Activated CD4-positive, alpha-beta T cell treated with anti-CD3 and anti-CD28 coated beads, Interleukin-10, Interleukin-2, amounts not matched to agents 100 ng/mL and 50 ng/mL, durations not matched to agents 16 hours and 8 hours (primary cell): ENCODE measurements around the gene ZSCAN22.
"Not testable (repeated sequence)": the region's sequence is repeated elsewhere in the genome, so short reads cannot be mapped to it uniquely, and the experiment has no call there.

Experiments used
- DNase-seq: peaks from one replicate; pipeline ENCODE4 v3.0.0-alpha.2; 2020

The ZSCAN22 gene

DNA sequence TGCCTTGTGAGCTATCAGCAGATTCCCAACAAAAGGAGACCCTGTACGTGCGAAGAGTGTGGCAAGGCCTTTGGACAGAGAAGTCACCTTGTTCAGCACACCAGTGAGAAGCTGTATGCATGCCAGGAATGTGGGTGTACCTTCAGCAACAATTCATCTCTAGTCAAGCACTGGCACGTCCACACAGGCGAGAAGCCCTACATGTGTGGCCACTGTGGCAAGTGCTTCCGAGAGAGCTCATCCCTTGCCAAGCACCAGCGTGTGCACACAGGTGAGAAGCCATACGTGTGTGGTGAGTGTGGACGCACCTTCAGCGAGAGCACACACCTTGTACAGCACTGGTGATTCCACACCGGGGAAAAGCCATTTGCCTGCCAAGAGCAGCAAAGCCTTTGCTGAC is 7.6 kb upstream of the ZSCAN22 start:
- DNase-seq = no peak

DNA sequence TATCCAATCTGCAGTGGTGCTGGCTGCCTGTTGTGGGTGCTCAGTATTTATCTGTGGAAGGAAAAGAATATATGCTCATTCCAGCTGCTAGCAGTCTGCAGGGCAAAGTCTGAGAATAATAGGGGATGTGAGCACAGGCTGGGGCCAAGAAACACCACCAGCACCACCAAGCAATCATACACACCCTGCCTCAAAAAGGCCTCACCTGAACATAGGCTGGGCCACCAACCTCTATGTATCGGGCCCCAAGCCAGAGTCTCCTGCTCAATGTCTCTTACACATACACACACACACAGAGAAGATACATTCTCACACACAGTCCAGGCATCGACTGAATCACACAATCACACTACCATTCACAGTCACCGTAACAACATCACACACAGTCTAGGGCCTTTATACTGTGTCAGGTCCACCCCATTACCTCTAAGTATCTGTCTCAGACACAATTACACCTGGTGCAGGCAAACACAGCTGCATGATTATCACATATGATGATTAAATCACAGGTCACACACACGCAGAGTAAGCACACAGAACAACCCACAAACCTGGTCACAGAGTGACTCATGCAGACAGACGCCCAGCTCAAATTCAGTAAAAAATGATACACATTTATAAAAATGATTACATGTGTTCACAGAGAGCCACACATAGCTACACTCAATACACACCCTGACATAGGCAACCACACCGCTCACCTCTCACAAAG is 1.3 kb upstream of the ZSCAN22 start:
- no peak for DNase-seq

DNA sequence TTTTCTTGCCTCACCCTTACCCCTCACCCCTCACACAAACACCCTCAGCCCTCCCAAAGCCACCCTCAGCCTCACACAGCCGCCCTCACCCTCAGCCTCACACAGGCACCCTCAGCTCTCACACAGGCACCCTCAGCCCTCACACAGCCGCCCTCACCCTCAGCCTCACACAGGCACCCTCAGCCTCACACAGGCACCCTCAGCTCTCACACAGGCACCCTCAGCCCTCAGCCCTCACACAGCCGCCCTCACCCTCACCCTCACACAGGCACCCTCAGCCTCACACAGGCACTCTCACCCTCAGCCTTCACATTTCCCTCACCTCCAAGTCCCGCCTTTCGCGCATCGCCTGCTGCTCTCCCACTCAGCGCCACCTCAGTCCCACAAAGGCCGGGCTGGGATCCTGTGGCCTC is 287 bp upstream of the ZSCAN22 start:
- no peak for DNase-seq

DNA sequence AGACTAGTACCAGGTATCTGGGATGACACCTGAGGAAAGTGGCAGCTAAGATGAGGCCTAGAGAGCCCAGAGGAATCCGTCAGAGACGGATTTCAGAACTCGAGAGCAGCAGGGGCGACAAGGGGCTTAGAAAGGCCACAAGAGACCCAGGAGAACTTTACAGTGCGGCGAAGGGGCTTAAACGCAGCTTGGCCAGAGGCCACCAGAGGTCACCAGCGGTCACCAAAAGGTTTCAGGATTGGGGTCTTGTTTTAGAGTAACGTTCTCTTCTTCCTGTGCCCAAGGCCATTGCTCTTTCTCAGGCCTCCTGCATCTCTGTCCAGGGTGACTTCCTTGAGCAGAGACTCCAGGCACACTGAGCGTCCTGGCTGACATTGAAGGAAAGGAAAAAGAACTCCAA is 2.2 kb downstream of the ZSCAN22 start:
- peak; percentile 27 for DNase-seq

DNA sequence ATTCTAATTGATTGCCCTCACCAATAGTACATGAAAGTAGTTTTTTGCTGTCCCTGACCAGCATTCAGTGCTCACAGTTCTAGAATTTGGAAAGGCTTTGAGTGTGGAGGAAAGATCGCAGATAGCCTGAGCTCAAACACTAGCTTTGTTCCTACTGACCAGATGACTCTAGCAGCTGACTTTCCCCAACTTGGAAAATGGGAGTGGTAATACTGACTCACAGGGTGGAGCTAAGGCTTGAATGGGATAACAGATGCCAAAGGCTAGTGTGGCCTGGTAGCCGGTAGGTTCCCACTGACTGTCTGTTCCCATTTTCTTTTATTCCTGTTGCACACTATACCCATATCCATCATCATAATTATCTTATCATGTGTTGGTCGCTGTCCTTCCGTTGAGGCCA is 3.7 kb downstream of the ZSCAN22 start:
- no peak for DNase-seq

DNA sequence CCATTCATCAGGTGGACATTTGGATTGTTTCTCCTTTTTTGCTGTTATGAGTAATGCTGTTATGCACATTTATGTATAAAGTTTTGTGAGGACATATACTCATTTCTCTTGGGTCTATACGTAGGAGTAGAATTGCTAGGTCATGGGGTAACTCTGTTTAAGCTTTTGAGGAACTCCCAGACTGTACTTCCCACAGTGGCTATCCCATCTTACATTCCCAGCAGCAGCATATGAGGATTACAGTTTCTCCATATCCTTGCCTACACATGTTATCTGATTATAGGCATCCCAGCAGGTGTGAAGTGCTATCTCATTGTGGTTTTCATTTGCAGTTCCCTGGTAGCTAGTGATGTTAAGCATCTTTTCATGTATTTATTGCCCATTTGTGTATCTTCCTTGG is 5.9 kb downstream of the ZSCAN22 start:
- no peak for DNase-seq

DNA sequence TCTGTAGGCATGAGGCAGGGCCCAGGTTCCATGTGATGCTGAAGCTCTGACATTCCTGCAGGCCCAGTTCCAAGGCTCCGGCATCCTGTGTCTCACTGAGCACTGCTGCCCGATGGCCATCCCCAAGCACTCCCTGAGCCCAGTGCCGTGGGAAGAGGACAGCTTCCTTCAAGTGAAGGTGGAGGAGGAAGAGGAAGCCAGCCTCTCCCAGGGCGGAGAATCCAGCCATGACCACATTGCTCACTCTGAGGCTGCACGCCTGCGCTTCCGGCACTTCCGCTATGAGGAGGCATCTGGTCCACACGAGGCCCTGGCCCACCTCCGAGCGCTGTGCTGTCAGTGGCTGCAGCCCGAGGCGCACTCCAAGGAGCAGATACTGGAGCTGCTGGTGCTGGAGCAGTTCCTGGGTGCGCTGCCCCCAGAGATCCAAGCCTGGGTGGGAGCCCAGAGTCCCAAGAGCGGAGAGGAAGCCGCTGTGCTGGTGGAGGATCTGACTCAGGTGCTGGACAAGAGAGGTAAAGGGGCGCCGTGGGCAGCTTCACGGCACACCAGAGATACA is 8.0 kb downstream of the ZSCAN22 start:
- DNase-seq = no peak

DNA sequence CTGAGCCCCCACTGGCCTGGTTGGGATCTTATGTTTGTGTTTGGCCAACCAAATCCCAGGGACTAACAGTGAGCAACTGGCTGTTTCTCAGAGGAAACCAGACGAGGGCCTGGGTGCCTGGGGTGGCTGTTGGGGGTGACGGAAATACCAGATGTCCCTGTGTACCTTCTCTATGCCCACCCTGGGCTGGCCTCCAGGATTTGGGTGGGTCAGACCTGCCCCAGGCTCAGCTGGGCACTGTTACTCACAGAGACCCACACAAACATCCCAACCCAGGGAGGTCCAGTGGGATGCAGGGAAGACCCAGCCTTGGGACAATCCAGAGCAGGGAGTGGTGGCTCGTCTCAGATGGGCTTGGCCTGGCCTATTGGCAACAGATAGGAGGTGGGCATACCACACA is 8.8 kb downstream of the ZSCAN22 start:
- no peak for DNase-seq

DNA sequence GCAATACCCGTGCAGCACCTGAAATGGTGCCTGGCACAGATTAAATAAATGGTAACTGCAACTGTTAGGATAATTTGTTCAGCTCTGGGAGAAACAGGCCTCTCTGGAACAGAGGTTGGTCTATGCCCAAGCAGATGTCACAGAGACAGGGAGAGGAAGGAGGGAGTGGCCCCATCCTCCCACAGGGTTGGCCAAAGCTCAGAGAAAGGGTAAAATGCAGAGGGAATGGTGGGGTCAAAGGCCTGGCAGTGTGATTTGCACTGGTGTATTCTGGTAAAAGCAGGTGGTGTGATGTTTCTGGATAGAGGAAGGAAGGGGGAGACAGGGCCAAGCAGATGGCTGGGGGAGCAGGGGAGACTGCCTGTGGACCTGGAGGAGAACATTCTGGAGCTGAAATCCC is 9.4 kb downstream of the ZSCAN22 start:
- no peak for DNase-seq

DNA sequence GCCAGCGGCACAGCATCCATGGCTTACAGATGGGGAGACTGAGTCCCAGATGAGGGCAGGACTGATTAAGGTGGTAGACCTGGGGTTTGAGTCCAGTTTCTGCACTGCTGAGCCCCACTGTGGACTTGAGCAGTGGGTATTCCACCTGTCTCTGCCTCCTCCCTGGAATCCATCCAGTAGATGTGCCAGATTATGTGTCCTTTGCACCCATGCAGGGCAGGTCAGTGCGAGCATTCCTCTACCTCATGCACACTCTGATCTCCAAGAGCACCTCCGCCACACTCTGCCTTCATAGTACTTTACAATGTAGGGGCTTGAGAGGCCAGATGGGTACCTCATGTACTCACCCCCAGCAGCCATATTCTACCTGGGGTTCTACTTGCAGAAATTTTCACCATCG is 10.0 kb downstream of the ZSCAN22 start:
- DNase-seq = no peak

DNA sequence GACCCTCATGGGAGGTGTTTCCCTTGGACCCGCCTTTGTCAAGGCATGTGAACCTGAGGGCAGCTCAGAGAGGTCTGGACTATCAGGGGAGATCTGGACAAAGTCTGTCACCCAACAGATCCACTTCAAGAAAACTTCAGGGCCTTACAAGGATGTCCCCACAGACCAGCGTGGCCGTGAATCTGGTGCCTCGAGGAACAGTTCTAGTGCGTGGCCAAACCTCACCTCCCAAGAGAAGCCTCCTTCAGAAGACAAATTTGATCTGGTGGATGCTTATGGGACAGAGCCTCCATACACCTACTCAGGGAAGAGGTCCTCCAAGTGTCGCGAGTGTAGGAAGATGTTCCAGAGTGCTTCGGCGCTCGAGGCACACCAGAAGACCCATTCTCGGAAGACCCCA is 11.5 kb downstream of the ZSCAN22 start:
- no peak for DNase-seq

DNA sequence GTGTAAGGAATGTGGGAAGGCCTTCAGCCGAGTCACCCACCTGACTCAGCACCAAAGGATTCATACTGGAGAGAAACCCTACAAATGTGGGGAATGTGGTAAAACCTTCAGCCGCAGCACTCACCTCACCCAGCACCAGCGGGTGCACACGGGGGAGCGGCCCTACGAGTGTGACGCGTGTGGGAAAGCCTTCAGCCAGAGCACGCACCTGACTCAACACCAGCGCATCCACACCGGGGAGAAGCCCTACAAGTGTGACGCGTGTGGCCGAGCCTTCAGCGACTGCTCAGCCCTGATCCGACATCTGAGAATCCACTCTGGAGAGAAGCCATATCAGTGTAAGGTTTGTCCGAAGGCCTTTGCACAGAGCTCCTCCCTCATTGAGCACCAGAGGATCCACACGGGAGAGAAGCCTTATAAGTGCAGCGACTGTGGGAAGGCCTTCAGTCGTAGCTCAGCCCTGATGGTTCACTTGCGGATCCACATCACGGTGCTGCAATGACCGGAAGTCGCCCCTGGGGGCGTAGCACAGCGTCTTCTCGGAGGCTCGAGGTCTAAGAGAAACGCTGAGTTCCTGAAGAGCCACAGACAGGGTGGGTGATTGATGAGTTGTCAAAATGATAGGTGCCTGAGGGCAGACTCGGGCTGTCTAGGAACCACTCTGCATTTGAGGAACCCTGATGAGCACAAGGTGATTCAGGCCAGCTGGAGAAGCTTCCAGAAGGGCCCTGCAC is 12.2 kb downstream of the ZSCAN22 start:
- no peak for DNase-seq

DNA sequence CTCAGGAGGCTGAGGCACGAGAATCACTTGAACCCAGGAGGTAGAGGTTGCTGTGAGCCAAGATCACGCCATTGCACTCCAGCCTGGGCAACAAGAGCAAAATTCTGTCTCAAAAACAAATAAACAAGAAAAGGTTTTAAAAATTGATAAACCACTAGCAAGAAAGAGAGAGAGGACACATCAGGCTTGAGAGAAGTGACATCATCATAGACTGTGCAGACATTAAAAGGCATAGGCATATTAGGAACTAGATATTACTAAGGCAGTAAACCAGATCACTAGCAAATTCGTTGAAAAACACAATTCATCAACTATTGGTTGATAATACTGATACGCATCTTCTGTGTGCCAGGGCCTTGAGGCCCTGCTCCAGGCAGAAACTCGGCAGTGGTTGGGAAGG is 18.8 kb downstream of the ZSCAN22 start:
- DNase-seq = no peak

DNA sequence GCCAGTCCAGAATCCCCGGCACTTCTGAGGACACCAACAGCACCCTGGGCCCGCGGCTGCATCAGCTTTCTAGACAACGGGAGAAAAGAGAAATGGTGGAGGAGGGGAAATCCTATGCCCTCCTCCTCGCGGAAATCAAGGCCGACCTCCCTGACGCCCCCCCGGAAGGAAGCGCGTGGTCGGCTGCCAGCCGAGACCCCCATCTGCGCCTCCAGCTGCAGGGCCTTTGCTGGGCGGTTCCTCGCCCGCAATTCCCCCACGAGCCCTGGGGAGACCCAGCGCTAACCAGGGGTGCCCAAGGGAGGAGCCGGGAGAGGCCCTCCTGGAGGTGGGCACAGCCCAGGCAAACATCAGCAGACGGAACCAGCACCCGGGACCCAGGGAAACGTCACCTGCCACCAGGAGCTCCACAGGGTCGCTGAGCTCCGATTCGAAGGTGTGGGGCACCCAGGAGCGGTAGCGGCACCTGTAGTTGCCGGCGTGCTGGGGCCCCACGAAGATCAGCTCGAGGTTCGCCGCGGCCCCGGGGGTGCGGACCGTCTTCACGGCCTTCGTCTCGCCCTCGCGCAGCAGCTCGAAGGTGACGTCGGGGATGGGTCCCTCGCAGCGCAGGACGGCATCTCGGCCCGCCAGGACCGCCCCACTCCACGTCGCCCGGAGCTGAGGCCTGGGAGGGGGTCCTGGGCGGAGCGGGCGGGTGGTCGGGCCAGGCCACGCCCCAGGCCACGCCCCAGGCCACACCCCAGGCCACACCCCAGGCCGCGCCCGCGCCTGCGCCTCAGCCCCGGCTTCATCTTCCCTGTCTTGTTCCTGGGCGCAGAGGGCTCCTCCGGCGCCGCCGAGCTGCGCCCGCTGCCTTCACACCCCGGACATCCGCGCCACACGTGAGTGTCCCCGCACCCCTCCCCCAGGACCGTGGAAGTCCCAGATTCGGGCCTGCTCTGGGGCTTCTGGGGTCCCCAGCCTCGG is 20.5 kb downstream of the ZSCAN22 start:
- DNase-seq = peak; percentile 83

DNA sequence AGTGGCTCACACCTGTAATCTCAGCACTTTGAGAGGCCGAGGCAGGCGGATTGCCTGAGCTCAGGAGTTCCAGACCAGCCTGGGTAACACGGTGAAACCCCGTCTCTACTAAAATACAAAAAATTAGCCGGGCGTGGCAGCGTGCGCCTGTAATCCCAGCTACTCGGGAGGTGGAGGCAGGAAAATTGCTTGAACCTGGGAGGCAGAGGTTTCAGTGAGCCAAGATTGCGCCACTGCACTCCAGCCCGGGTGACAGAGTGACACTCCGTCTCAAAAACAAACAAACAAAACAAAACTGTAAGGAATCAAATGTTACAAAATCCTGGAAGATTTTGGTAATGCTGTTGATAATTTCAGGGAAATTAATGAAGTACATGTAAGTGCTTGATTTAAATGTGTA is 21.3 kb downstream of the ZSCAN22 start:
- not testable (repeated sequence) for DNase-seq

DNA sequence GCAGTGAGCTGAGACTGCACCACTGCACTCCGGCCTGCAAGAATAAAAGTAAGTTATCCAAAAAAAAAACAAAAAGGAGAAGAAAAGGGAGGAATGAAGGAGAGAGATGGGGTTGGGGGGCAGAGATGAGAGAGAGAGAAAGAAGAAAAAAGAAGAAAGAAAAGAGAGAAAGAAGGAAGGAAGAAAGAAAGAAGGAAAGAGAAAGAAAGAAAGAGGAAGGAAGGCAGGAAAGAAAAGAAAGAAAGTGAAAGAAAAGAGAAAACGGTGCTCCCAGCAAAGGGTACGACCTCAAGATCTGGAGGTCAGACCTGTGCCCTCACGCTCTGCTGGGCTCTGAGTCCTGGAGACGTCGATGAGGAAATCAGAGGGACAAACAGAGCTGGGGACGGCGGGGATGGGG is 22.8 kb downstream of the ZSCAN22 start:
- DNase-seq = no peak

DNA sequence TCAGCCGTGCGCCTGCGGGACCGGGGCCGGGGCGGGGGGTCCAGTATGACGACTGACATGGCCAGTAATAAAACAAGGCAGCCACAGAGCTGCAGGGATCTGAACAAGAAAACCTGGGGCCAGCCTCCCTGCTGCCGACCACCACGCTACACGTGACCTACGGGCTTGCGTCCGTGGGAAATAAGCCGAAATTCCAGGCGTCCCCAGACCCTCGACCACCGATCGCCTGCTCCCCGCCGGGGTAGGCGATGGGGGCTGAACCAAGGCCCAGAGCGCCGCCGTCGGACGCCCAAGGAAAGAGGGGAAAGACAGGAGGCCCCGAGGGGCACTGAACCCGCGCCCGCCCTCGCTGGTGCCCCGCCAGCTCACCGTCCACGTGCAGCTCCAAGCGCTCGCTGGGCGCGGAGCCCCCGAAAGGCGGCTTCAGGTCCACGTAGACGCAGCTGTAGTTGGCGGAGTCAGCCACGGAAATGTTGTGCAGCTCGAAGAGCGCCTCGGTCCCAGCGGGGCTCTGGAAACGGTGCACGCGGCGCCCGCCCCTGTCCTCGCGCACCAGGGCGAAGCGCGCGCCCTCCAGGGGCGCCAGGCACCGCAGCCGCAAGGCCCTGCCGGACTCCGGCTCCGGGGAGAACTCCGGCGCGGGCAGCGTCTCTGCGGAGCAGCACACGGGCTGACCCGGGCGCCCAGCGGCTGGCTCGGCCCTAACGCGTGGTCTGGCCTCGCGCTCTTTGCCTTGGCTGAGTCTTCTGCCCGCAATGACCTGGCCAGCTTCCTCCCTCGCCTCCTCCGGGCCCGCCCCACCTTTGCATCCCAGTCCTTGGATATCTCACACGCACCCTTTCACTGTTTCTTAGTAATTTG is 23.4 kb downstream of the ZSCAN22 start:
- DNase-seq = no peak

DNA sequence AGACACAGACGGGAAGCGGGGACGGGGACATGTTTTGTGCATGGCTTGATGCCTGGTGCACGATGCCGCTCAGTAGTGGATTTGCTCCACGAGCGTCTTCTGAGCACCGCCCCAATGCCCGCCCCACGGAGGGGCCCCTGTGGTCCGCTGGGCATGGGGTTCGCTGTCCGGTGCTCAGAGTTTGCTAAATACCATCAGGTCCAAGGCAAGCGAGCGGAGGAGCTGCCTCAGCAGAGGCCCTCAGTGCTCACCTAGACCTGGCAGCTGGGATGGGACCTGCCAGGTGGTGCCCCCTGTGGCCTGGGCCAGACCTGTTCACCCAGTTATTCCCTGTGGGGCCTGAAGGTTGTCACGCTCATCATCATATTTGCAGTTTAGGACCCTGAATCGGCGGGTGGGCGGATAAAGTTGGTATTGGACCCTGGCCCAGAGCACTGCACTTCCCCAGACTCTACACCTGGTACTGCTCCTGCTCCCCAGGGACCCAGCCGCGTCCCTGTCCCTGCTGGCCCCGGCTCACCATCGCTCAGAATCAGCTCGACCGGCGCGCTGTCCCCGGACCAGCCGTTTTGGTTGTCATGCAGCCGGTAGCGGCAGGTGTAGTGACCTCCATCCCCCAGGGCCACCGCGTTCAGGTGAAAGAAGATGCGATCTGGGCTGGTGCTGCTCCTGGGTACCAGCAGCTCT is 24.2 kb downstream of the ZSCAN22 start:
- DNase-seq = no peak

DNA sequence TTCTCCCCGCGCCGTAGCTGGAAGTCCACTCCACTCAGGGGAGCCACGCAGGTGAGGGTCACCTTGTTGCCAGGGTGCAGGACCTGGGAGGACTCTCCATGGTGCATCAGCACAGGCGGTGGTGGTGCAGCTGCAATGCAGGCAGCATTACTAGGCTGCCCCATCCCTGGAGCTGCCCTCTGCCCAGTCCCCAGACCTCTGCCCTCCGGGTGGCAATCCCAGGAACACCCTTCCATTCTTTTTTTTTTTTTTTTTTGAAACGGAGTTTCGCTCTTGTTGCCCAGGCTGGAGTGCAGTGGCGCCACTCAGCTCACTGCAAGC is 24.7 kb downstream of the ZSCAN22 start:
- DNase-seq = no peak

DNA sequence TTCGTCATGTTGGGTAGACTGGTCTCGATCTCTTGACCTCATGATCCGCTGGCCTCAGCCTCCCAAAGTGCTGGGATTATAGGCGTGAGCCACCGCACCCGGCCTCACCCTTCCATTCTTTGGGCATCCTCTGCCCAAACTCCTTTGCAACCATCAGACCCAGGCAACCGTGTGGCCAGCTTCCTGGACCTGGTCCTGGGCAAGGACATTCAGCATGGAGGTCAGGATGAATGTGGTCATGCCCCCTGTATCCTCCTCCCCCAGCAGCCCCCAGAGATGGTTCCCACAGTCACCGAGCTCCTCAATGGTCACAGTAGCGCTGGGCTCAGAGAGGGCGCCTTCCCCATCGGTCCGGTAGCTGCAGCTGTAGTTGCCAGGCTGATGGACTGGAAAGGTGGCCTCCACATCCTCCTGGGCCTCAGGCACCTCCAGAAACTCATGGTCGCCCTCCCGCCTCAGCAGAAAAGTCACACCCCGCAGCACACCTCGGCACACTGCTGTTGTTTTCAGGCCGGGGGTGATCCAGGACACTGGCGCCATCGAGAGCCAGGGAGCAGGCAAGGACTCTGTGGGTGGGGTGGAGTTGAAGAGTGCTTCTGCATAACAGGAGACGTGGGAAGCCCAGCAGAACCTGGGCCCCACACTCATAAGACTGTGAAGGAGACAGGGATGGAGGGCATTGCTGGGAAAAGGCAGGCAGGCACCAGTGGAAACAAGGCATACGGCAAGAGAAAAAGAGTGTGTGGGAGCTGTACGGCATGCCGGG is 25.4 kb downstream of the ZSCAN22 start:
- no peak for DNase-seq
